ENCODE results near the gene PRPF31.
A peak's percentile ranks its signal among the peaks of the same experiment; 100 is the strongest.

PRPF31 gene

DNA sequence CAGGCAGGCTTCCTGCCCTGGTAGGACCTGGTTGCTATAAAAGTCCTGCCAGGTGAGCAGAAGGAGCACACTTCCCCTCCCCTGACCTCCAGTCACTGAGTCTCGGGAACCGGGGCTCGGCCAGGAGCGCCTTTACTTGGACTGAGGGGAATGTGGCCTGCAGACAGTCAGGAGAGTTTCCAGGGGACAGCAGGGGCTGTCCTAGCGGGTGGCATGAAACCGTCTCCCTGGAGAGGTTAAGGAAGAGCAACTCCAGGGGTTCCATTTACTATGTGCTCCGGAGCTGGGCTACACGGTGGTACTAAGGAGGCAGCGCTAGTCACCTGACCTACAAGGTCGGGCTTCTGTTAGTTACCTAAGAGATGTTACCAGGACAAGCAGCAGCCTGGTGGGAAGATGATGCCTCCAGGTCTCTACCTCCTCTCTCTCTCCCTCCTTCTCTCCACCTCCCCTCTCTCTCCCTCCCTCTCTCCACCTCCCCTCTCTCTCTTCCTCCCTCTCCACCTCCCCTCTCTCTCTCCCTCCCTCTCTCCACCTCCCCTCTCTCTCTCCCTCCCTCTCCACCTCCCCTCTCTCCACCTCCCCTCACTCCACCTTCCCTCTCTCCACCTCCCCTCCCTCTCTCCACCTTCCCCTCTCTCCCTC is 17.9 kb downstream of the PRPF31 start:
- H3K27ac ChIP-seq = no peak overlapping the region
- TF ChIP-seq, protein P1, sequence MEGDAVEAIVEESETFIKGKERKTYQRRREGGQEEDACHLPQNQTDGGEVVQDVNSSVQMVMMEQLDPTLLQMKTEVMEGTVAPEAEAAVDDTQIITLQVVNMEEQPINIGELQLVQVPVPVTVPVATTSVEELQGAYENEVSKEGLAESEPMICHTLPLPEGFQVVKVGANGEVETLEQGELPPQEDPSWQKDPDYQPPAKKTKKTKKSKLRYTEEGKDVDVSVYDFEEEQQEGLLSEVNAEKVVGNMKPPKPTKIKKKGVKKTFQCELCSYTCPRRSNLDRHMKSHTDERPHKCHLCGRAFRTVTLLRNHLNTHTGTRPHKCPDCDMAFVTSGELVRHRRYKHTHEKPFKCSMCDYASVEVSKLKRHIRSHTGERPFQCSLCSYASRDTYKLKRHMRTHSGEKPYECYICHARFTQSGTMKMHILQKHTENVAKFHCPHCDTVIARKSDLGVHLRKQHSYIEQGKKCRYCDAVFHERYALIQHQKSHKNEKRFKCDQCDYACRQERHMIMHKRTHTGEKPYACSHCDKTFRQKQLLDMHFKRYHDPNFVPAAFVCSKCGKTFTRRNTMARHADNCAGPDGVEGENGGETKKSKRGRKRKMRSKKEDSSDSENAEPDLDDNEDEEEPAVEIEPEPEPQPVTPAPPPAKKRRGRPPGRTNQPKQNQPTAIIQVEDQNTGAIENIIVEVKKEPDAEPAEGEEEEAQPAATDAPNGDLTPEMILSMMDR (IDR thresholded peaks at IDR 0.05) = no peak
- DNase-seq = no peak

DNA sequence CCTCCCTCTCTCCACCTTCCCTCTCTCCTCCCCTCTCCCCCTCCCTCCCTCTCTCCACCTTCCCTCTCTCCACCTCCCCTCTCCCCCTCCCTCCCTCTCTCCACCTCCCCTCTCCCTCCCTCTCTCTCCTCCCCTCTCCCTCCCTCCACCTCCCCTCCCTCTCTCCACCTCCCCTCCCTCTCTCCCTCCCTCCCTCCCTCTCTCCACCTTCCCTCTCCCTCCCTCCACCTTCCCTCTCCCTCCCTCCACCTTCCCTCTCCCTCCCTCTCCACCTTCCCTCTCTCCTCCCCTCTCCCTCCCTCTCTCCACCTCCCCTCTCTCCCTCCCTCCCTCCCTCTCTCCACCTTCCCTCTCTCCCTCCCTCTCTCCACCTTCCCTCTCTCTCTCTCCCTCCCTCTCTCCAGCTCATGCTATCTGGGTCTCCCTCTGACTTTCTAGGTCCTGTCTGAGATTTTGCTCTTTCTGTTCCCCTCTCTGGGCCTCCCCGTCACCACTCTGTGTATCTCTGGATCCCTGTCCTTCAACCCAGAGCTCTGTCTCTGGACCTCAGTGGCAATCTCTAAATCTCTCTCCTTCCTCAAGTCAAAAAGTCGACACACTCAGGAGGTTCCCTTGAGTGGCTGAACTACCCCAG is 18.5 kb downstream of the PRPF31 start:
- Histone ChIP-seq H3K27me3 (no peaks in the 10 kb centered on the region), H3K4me3 (no peak overlapping the region)
- TF ChIP-seq, protein P1 (IDR thresholded peaks at IDR 0.05) = no peak

More for the DNA sequence above, 17.9 kb downstream of the PRPF31 start:
- H3K4me3 ChIP-seq = no peak overlapping the region
- intact Hi-C loops (cut with DNase I; ENCODE audit: low total_unique reads) = no loop called here
- H3K27me3 ChIP-seq = no peaks in the 10 kb centered on the region
- H3K36me3 ChIP-seq = peaks cover 14 to 48% (median 29%) of the 10 kb centered on the region in 3 donors
- peaks cover 0 to 12% (median 10%) of the 10 kb centered on the region in 4 donors for H3K4me1 ChIP-seq
- no peaks in the 10 kb centered on the region for H3K9me3 ChIP-seq

DNA sequence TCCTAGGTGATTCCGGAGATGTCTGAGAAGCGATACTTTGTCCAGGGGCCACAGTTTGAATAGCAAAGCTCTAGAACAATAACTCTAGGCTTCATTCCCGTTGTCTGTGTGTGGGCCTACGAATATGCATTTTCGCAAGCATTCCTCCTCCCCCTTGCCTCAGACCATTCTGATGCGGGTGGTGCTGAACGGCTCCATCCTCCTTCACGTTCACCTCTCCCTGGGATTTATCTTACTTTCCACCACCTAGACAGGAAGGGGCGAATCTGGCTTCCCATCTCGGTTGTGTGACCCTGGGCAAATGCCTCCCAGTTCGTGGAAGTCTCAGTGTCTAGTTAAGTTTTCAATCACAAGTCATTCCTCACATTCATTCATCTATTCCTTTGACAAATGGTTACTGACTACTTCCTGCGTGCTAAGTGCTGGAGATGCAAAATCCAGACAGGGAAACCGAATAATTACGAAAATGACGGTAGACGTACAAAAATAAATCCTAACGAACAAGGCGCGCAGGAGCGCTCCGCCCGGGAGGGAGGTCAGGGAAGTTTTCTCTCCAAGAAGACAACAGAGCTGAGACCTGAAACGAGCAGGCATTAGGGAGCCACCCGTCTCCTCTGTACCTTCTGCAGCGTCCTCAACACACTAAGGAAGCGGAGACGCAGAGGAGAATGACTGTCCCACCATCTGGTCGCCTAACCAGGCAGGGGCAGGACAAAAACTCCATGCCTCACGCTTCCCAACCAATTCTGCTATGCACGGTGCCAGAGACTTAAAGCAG is 20.7 kb downstream of the PRPF31 start:
- Histone ChIP-seq H3K4me3 (peak overlapping the region; percentile 36 to 52), H3K9me3 (no peaks in the 10 kb centered on the region), H3K27me3 (no peaks in the 10 kb centered on the region), H3K36me3 (peaks cover 0 to 32% (median 5%) of the 10 kb centered on the region in 3 donors), H3K27ac (peak overlapping the region; percentile 48 to 63), H3K4me1 (peaks cover 0 to 40% (median 33%) of the 10 kb centered on the region in 4 donors)
- DNase-seq = no peak
- intact Hi-C loops (cut with DNase I; ENCODE audit: low total_unique reads) = loop anchor here (2.0 kb wide), 1 partner anchor 23 kb away; the partner anchor contains the start of gene LENG1
- TF ChIP-seq, protein P1 (IDR thresholded peaks at IDR 0.05) = no peak

More for the DNA sequence above, 18.5 kb downstream of the PRPF31 start:
- intact Hi-C loops (cut with DNase I; ENCODE audit: low total_unique reads) = no loop called here
- no peaks in the 10 kb centered on the region for H3K9me3 ChIP-seq
- DNase-seq = no peak
- no peak overlapping the region for H3K27ac ChIP-seq
- peaks cover 7 to 42% (median 23%) of the 10 kb centered on the region in 3 donors for H3K36me3 ChIP-seq
- H3K4me1 ChIP-seq = peaks cover 0 to 18% (median 16%) of the 10 kb centered on the region in 4 donors

DNA sequence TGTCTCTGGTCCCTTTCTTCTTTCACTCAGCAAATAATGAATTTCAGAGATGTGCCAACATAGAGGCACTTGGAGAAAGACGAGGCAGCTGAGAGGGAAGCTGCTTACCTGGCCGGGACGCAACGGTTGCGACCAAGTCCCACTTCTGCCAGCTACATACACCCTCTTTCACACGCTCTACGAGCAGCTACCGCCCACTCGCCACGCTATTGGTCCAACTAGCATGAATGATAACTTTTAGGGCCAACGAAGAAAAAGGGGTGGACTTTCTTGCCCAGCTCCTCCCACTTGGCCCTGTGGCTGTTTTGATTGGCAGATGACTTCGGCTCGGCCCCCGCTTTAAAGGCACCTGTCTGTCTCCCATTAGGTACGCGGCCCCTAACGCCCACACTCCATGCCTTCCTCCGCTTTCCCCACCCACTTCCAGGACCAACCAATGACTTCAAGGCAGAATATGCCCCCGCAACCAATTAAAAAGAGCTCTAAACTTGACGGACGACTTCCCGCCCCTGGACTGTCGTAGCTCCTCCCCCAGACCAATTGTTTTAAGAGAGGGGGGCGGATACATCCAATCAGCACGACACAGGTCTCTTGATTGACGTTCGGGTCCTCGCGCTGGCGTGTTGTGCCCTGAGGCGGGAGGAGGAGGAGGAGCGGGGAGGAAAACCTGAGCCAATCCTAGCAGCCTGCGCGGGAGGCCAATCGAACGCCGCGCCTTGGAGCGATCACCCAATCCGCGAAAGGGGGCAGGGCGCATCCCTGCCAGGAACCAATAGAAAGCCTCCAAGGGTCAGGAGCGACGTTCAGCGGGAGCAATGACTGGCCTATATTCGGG is 21.5 kb downstream of the PRPF31 start:
- TF ChIP-seq, protein P1 (IDR thresholded peaks at IDR 0.05) = peak in 1 of 2 experiments; percentile 20
- H3K27me3 ChIP-seq = no peaks in the 10 kb centered on the region
- DNase-seq = peak; percentile 99 to 100
- no peaks in the 10 kb centered on the region for H3K9me3 ChIP-seq
- peaks cover 0 to 23% (median 4%) of the 10 kb centered on the region in 3 donors for H3K36me3 ChIP-seq
- H3K4me3 ChIP-seq = peak overlapping the region; percentile 83 to 99
- intact Hi-C loops (cut with DNase I; ENCODE audit: low total_unique reads) = loop anchor here (2.0 kb wide), 1 partner anchor 22 kb away; the partner anchor contains the start of gene LENG1
- peaks cover 0 to 42% (median 34%) of the 10 kb centered on the region in 4 donors for H3K4me1 ChIP-seq
- H3K27ac ChIP-seq = peak overlapping the region; percentile 99
